Progenitor cell of endocrine pancreas (in vitro differentiated cells): ENCODE data around the gene EBF3. TPM values are rescaled to one million over a fixed set of nuclear protein-coding genes. Genes with fewer than 3 reads are reported as not detected.

Experiments
- DNase-seq: peaks from one replicate; pipeline ENCODE4 v3.0.0; 2021; ENCODE audit warnings: low spot score; ENCODE audit not compliant: unreplicated experiment
- H3K27ac Mint-ChIP-seq: 2 replicates; pipeline ENCODE4 v1.8.0; 2021; ENCODE audit warnings: mild to moderate bottlenecking, moderate library complexity, mixed read lengths
- H3K27me3 Mint-ChIP-seq: 2 replicates; pipeline ENCODE4 v1.8.0; 2021; ENCODE audit warnings: mixed read lengths
- H3K36me3 Mint-ChIP-seq: 2 replicates; pipeline ENCODE4 v1.8.0; 2022; ENCODE audit warnings: mixed read lengths; ENCODE audit not compliant: insufficient read depth
- H3K4me1 Mint-ChIP-seq: 2 replicates; pipeline ENCODE4 v1.8.0; 2021; ENCODE audit warnings: low read depth, mixed read lengths
- H3K4me3 Mint-ChIP-seq: 2 replicates; pipeline ENCODE4 v1.8.0; 2021; ENCODE audit warnings: low read depth, mild to moderate bottlenecking, moderate library complexity, mixed read lengths
- H3K9me3 Mint-ChIP-seq: 2 replicates; pipeline ENCODE4 v1.8.0; 2021; ENCODE audit warnings: low read depth, mixed read lengths
- CTCF ChIP-seq: fragments of 200-600 bp; sonication (generic); IDR thresholded peaks from one replicate; pipeline ENCODE4 v1.5.0; 2021; ENCODE audit warnings: antibody characterized with exemption, mild to moderate bottlenecking; ENCODE audit not compliant: unreplicated experiment
- total RNA-seq: library from RNA; stranded (reverse); gene quantifications from 2 replicates; pipeline ENCODE4 v1.2.1, GENCODE V29; 2021

EBF3 gene
- total RNA-seq, 1 donor from 2014 or later = 0.19 TPM

GRCh38 chr10:129993621-129994020 is 29.5 kb upstream of the EBF3 start:
- H3K27ac Mint-ChIP-seq = no peak overlapping the region
- peaks cover 28% of the 10 kb centered on the region for H3K27me3 Mint-ChIP-seq
- no peak overlapping the region for H3K4me3 Mint-ChIP-seq
- no peaks in the 10 kb centered on the region for H3K4me1 Mint-ChIP-seq
- peaks cover 30% of the 10 kb centered on the region for H3K9me3 Mint-ChIP-seq
- no peak for DNase-seq
- TF ChIP-seq CTCF = no peak
- H3K36me3 Mint-ChIP-seq = no peaks in the 10 kb centered on the region

- TF ChIP-seq CTCF = no peak
- no peak for DNase-seq
- no peaks in the 10 kb centered on the region for H3K36me3 Mint-ChIP-seq
- H3K9me3 Mint-ChIP-seq = peaks cover 31% of the 10 kb centered on the region
- no peaks in the 10 kb centered on the region for H3K4me1 Mint-ChIP-seq
- H3K27me3 Mint-ChIP-seq = peaks cover 23% of the 10 kb centered on the region
- H3K27ac Mint-ChIP-seq = no peak overlapping the region
- H3K4me3 Mint-ChIP-seq = no peak overlapping the region
Observed at GRCh38 chr10:129992356-129992755, 28.3 kb upstream of the EBF3 start.

GRCh38 chr10:129982825-129983224 is 18.8 kb upstream of the EBF3 start:
- Mint-ChIP-seq H3K27me3 (peaks cover 46% of the 10 kb centered on the region), H3K36me3 (no peaks in the 10 kb centered on the region), H3K9me3 (peaks cover 26% of the 10 kb centered on the region)

GRCh38 chr10:129978980-129979379 is 14.9 kb upstream of the EBF3 start:
- H3K9me3 Mint-ChIP-seq = peaks cover 11% of the 10 kb centered on the region
- no peak overlapping the region for H3K27ac Mint-ChIP-seq
- peaks cover 77% of the 10 kb centered on the region for H3K27me3 Mint-ChIP-seq
- DNase-seq = no peak
- H3K4me3 Mint-ChIP-seq = no peak overlapping the region
- no peaks in the 10 kb centered on the region for H3K36me3 Mint-ChIP-seq
- TF ChIP-seq CTCF = no peak
- H3K4me1 Mint-ChIP-seq = no peaks in the 10 kb centered on the region

More at GRCh38 chr10:129982825-129983224, 18.8 kb upstream of the EBF3 start:
- H3K4me1 Mint-ChIP-seq = no peaks in the 10 kb centered on the region
- no peak overlapping the region for H3K27ac Mint-ChIP-seq
- no peak for TF ChIP-seq CTCF
- DNase-seq = no peak
- H3K4me3 Mint-ChIP-seq = no peak overlapping the region

GRCh38 chr10:129978322-129978721 is 14.2 kb upstream of the EBF3 start:
- no peaks in the 10 kb centered on the region for H3K4me1 Mint-ChIP-seq
- no peak for DNase-seq
- no peaks in the 10 kb centered on the region for H3K36me3 Mint-ChIP-seq
- H3K27ac Mint-ChIP-seq = no peak overlapping the region
- no peak for TF ChIP-seq CTCF
- H3K27me3 Mint-ChIP-seq = peaks cover 83% of the 10 kb centered on the region
- H3K4me3 Mint-ChIP-seq = no peak overlapping the region
- peaks cover 11% of the 10 kb centered on the region for H3K9me3 Mint-ChIP-seq
